ENCODE measurements around the gene ARHGEF17. TPM values are rescaled to one million over a fixed set of nuclear protein-coding genes. Genes with fewer than 3 reads are reported as not detected.

ARHGEF17 gene
- total and polyA plus RNA-seq, 2 of the 8 experiments (the other 6 are each of a cell fraction or from before 2014, with no cell fraction given), result 11.3 to 14.6 TPM

GRCh38 chr11:73347067-73347466, 39.0 kb downstream of the ARHGEF17 start (continued):
- no peak for TF ChIP-seq EZH2 (IDR thresholded peaks at IDR 0.05; ENCODE audit: low read depth, low read length, severe bottlenecking)
- TF ChIP-seq USF2 (IDR thresholded peaks at IDR 0.05; ENCODE audit: low read length), result no peak
- TF ChIP-seq CEBPB (IDR thresholded peaks at IDR 0.05; ENCODE audit: low read depth, low read length), result no peak
- no peak for TF ChIP-seq NRF1 (IDR thresholded peaks at IDR 0.05; ENCODE audit: low read depth, low read length)
- TF ChIP-seq TEAD4 (IDR thresholded peaks at IDR 0.05; ENCODE audit: low read depth, low read length), result no peak
- no peak for TF ChIP-seq CHD1 (IDR thresholded peaks at IDR 0.05; ENCODE audit: low read depth, low read length)
- TF ChIP-seq SP1 (IDR thresholded peaks at IDR 0.05; ENCODE audit: low read depth, low read length), result no peak
- TF ChIP-seq BRCA1 (IDR thresholded peaks at IDR 0.05; ENCODE audit: low read depth, low read length), result no peak

Measured in H1 (cell line).